Measurements from ENCODE around the gene CTRL. TPM values are rescaled to one million over a fixed set of nuclear protein-coding genes. Genes with fewer than 3 reads are reported as not detected.

Gene CTRL
- total and polyA plus RNA-seq, 5 donors, result 0.37 to 0.94 (median 0.54) TPM; not detected in 1

- Histone ChIP-seq H3K27me3 (ENCODE audit: control insufficient read depth, insufficient read depth) (no peaks in the 10 kb centered on the region), H3K4me1 (ENCODE audit: control insufficient read depth, insufficient read depth, low read length) (peaks cover 26% of the 10 kb centered on the region), H3K9me3 (ENCODE audit: control insufficient read depth, low read length) (no peaks in the 10 kb centered on the region), H3K27ac (ENCODE audit: low read length) (peak within 1 kb of the TSS; percentile 83), H3K4me3 (ENCODE audit: low read length) (peak within 1 kb of the TSS; percentile 73)
- DNase-seq, result peak; percentile 91 to 97 (median 95)
- peak; percentile 90 to 92 for ATAC-seq
- intact Hi-C loops (cut with DNase I), result no loop called here
- WGBS, result 1% methylated on average over 78 of the region's 78 CpGs
These were observed 37.0 kb upstream of the CTRL start, which contains the start of gene SLC12A4 for GRCh38 chr16:67968400-67969253. TSS of gene SLC12A4 (minus strand) at chr16:67968637. CDS start at chr16:67968553, 84 bp downstream.

- peak; percentile 72 to 88 (median 87) for DNase-seq
- peak; percentile 39 to 41 for ATAC-seq
- intact Hi-C loops (cut with DNase I), result no loop called here
- Histone ChIP-seq H3K4me1 (ENCODE audit: control insufficient read depth, insufficient read depth, low read length) (peaks cover 32% of the 10 kb centered on the region), H3K27ac (ENCODE audit: low read length) (peak overlapping the region; percentile 83), H3K27me3 (ENCODE audit: control insufficient read depth, insufficient read depth) (no peaks in the 10 kb centered on the region), H3K9me3 (ENCODE audit: control insufficient read depth, low read length) (no peaks in the 10 kb centered on the region), H3K4me3 (ENCODE audit: low read length) (peak overlapping the region; percentile 73)
- WGBS, result under 1% methylated on average over 44 of the region's 45 CpGs
These were observed 36.3 kb upstream of the CTRL start for GRCh38 chr16:67967958-67968399.

- intact Hi-C loops (cut with DNase I), result no loop called here
- peak overlapping the region; percentile 83 for H3K27ac ChIP-seq (ENCODE audit: low read length)
- no peak for ATAC-seq
- WGBS, result 5% methylated on average over 18 of the region's 18 CpGs
- no peaks in the 10 kb centered on the region for H3K9me3 ChIP-seq (ENCODE audit: control insufficient read depth, low read length)
- peaks cover 34% of the 10 kb centered on the region for H3K4me1 ChIP-seq (ENCODE audit: control insufficient read depth, insufficient read depth, low read length)
- no peak for DNase-seq
- H3K27me3 ChIP-seq (ENCODE audit: control insufficient read depth, insufficient read depth), result no peaks in the 10 kb centered on the region
- H3K4me3 ChIP-seq (ENCODE audit: low read length), result peak overlapping the region; percentile 73
These were observed 35.7 kb upstream of the CTRL start for GRCh38 chr16:67967183-67967957.

GRCh38 chr16:67966549-67967182, 35.0 kb upstream of the CTRL start:
- Histone ChIP-seq H3K4me3 (ENCODE audit: low read length) (peak overlapping the region; percentile 73), H3K27ac (ENCODE audit: low read length) (peak overlapping the region; percentile 83), H3K9me3 (ENCODE audit: control insufficient read depth, low read length) (no peaks in the 10 kb centered on the region), H3K27me3 (ENCODE audit: control insufficient read depth, insufficient read depth) (no peaks in the 10 kb centered on the region), H3K4me1 (ENCODE audit: control insufficient read depth, insufficient read depth, low read length) (peaks cover 34% of the 10 kb centered on the region)
- intact Hi-C loops (cut with DNase I), result no loop called here
- 41% methylated on average over 3 of the region's 3 CpGs for WGBS
- ATAC-seq, result peak; percentile 8 to 20
- DNase-seq, result peak; percentile 74 to 83 (median 80)

GRCh38 chr16:67965668-67966548, 34.2 kb upstream of the CTRL start:
- H3K27ac ChIP-seq (ENCODE audit: low read length), result peak overlapping the region; percentile 83
- DNase-seq, result no peak
- intact Hi-C loops (cut with DNase I), result no loop called here
- no peak overlapping the region for H3K4me3 ChIP-seq (ENCODE audit: low read length)
- H3K9me3 ChIP-seq (ENCODE audit: control insufficient read depth, low read length), result no peaks in the 10 kb centered on the region
- H3K27me3 ChIP-seq (ENCODE audit: control insufficient read depth, insufficient read depth), result no peaks in the 10 kb centered on the region
- no peak for ATAC-seq
- peaks cover 34% of the 10 kb centered on the region for H3K4me1 ChIP-seq (ENCODE audit: control insufficient read depth, insufficient read depth, low read length)
- WGBS, result 40% methylated on average over 11 of the region's 11 CpGs

GRCh38 chr16:67964477-67965131, 32.9 kb upstream of the CTRL start:
- ATAC-seq (no peak), DNase-seq (no peak)
- Histone ChIP-seq H3K27ac (ENCODE audit: low read length) (peak overlapping the region; percentile 64), H3K27me3 (ENCODE audit: control insufficient read depth, insufficient read depth) (no peaks in the 10 kb centered on the region), H3K4me3 (ENCODE audit: low read length) (no peak overlapping the region), H3K9me3 (ENCODE audit: control insufficient read depth, low read length) (no peaks in the 10 kb centered on the region), H3K4me1 (ENCODE audit: control insufficient read depth, insufficient read depth, low read length) (peaks cover 44% of the 10 kb centered on the region)
- intact Hi-C loops (cut with DNase I), result no loop called here
- 56% methylated on average over 6 of the region's 6 CpGs for WGBS

- Histone ChIP-seq H3K4me3 (ENCODE audit: low read length) (no peak overlapping the region), H3K4me1 (ENCODE audit: control insufficient read depth, insufficient read depth, low read length) (peaks cover 49% of the 10 kb centered on the region), H3K27me3 (ENCODE audit: control insufficient read depth, insufficient read depth) (no peaks in the 10 kb centered on the region), H3K9me3 (ENCODE audit: control insufficient read depth, low read length) (no peaks in the 10 kb centered on the region), H3K27ac (ENCODE audit: low read length) (peak overlapping the region; percentile 64)
- ATAC-seq (peak in 1 of 2 donors; percentile 9), DNase-seq (peak; percentile 54 to 83 (median 71))
- 35% methylated on average over 32 of the region's 32 CpGs for WGBS
- intact Hi-C loops (cut with DNase I), result no loop called here
These were observed 32.1 kb upstream of the CTRL start for GRCh38 chr16:67963662-67964321.

GRCh38 chr16:67963292-67963661, 31.6 kb upstream of the CTRL start:
- Histone ChIP-seq H3K27me3 (ENCODE audit: control insufficient read depth, insufficient read depth) (no peaks in the 10 kb centered on the region), H3K4me3 (ENCODE audit: low read length) (no peak overlapping the region)
- ATAC-seq, result no peak

GRCh38 chr16:67962135-67962534, 30.5 kb upstream of the CTRL start:
- no peak overlapping the region for H3K4me3 ChIP-seq (ENCODE audit: low read length)
- intact Hi-C loops (cut with DNase I), result no loop called here
- 91% methylated on average over 8 of the region's 8 CpGs for WGBS
- peaks cover 49% of the 10 kb centered on the region for H3K4me1 ChIP-seq (ENCODE audit: control insufficient read depth, insufficient read depth, low read length)
- no peak for DNase-seq
- no peaks in the 10 kb centered on the region for H3K27me3 ChIP-seq (ENCODE audit: control insufficient read depth, insufficient read depth)
- H3K9me3 ChIP-seq (ENCODE audit: control insufficient read depth, low read length), result no peaks in the 10 kb centered on the region
- peak overlapping the region; percentile 14 for H3K27ac ChIP-seq (ENCODE audit: low read length)
- ATAC-seq, result no peak

More at GRCh38 chr16:67963292-67963661, 31.6 kb upstream of the CTRL start:
- DNase-seq, result no peak
- Histone ChIP-seq H3K27ac (ENCODE audit: low read length) (peak overlapping the region; percentile 64), H3K4me1 (ENCODE audit: control insufficient read depth, insufficient read depth, low read length) (peaks cover 49% of the 10 kb centered on the region), H3K9me3 (ENCODE audit: control insufficient read depth, low read length) (no peaks in the 10 kb centered on the region)
- WGBS, result 46% methylated on average over 2 of the region's 2 CpGs
- intact Hi-C loops (cut with DNase I), result no loop called here

Measured in right cardiac atrium (tissue), 5 donors.